C4-2B (cell line): ENCODE measurements around the gene SND1.

Experiments
- CTCF ChIP-seq: fragments of 450-650 bp; conservative IDR thresholded peaks from 2 replicates; pipeline ENCODE4 v1.5.1; 2017; ENCODE audit warnings: mild to moderate bottlenecking
- ZFX ChIP-seq: fragments of 450-650 bp; IDR thresholded peaks from 2 replicates; pipeline ENCODE4 v1.6.1; 2017

DNA sequence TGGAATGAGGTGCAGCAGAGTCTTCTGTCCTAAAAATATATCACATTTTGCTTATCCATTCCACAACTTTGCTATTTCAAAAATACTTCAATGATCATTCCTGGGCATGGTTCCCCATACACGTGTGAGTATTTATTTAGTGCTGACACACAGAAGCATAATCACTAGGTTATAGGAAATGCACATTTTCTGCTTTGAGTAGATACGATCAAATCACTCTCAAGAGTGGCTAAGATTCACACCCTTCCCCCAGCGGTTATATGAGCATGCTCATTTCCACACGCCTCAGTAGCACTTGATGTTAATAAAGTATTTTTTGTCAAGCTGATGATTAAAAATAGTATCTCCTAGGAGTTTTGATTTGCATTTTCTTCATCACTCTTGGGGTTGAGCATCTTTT, 472.8 kb downstream of the SND1 start:
- TF ChIP-seq CTCF (no peak), ZFX (no peak)
